Activated naive CD4-positive, alpha-beta T cell treated with Interleukin-2 at 50 U/mL for 16 hours (primary cell): Measurements from ENCODE around the gene GRIK1.

Source experiments
- DNase-seq: peaks from one replicate; pipeline ENCODE4 v3.0.0-alpha.2; 2020

Gene GRIK1

DNA sequence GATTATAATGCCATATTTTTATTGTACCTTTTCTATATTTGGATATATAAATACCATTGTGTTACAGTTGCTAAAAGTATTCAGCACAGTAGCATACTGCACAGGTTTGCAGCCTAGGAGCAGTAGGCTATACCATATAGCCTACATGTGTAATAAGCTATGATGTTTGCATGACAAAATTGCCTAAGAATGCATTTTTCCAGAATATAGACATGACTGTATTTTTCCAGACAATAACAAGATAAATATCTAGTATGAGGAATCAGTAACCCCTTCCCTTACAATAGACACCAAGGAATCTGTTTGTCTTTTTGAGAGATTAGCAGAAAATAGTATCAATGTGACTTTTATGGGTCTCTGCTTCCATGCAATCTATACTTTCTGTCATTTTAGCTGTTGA lies 228.6 kb downstream of the GRIK1 start:
- DNase-seq: no peak

DNA sequence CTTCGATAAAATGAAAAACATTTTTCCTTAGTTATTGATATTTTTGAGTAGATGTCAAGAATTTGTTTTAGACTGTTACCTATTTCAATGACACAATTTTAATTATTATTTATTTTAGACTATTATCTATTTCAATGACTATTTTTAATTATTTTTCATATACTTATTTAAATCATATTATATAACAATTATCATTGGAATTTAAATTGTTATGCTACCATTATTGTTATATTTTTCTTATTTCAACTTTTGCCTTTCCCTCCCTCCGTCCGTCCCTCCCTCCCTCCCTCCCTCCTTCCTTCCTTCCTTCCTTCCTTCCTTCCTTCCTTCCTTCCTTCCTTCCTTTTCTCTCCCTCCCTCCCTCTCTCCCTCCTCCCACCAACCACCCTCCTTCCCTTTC lies 229.3 kb downstream of the GRIK1 start:
- no peak for DNase-seq

DNA sequence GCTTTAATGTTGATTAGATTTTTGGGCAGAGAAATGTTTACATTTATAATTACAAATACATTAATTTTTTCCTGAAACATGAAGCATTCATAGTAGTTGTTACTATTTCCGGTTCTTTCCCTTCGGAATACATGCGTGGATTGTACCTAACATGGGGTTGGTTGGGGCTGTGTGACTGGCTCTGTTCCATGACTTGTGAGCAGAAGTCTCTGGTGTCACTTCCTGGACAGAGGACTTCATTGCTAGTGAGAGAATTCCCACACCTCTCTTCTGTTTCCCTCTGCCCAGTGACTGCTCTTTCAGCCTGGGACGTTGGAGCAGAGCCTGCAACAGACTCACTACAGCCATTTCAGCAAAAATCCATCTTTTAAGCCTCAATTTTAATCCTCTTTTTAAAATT lies 231.4 kb downstream of the GRIK1 start:
- no peak for DNase-seq

DNA sequence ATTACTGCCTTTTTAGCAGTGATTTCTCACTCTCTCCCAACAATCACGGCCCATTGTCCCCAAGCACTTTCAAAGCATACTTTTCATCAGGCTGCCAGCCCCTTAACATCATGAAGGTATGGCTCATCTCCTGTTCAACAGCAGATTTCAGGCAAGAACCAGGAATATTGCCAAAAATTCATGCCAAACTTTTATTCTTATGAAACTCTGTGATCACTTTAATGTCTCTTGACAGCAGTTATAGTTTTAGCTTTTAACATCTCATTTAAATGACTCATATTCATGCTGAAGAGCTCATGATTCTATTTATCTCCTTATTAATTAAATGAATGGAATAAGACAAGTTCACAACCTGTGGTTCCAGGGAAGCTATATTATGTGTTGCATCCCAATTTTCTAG lies 235.1 kb downstream of the GRIK1 start:
- no peak for DNase-seq

DNA sequence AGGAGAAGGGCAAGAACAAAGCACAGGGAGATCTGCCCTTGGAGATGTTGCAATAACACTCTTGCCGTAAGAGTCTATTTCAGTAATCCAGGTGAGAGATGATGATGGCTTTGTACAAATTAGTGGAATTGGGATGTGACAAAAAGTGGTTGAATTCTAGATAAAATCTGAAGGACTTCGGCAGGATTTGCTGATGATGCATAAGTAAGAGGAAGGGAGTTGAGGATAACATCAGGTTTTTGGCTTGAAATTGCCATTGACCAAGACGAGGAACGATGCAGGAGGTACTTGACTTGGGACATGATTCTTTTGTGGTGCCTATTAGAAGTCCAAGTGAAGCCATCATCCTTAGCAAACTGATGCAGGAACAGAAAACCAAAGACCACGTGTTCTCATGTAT lies 238.1 kb downstream of the GRIK1 start:
- DNase-seq: no peak

DNA sequence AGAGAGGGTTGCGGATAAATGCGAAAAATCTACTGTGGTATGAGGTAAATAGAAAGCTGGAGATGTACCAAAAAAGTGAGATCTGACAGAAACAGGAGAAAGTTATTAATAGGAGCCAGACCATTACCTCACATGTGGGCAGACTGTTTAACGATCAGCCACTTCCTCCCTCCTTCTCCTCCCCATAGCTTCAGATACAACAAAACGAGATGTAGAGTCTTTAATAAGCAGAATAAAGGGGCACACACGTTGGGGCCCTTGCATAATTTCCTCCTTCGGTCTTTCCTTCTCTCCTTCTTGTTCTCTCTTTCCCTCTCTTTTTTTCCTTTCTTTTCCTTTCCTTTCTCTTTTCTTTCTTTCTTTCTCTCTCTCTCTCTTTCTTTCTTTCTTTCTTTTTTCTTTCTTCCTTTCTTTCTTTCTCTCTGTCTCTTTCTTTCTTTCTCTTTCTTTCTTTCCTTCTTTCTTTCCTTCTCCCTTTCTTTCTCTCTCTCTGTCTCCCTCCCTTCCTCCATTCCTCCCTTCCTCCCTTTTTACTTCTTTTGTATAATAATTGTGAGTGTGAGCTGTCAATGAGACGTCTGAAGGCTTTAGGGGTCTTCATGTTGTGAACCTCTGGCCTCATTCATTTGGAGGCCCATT lies 242.1 kb downstream of the GRIK1 start:
- DNase-seq: no peak

DNA sequence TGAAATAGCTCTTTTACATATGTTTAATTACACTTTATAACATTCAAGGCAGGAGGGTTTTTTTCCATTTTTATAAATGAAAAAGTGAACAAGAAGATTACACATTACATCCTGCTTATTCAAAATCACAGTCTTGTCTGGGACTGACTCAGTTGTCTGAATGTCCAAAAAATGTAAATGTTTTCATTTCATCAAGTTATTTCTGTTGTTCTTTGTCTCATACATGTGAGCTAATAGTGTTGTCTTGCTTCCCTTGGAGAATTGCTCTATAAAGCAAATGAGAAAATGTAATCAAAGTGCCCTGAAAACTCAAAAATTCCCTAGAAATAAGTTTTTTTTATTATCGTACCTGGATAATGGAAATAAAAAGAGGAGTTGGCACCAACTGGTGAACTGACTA lies 242.9 kb downstream of the GRIK1 start:
- no peak for DNase-seq

DNA sequence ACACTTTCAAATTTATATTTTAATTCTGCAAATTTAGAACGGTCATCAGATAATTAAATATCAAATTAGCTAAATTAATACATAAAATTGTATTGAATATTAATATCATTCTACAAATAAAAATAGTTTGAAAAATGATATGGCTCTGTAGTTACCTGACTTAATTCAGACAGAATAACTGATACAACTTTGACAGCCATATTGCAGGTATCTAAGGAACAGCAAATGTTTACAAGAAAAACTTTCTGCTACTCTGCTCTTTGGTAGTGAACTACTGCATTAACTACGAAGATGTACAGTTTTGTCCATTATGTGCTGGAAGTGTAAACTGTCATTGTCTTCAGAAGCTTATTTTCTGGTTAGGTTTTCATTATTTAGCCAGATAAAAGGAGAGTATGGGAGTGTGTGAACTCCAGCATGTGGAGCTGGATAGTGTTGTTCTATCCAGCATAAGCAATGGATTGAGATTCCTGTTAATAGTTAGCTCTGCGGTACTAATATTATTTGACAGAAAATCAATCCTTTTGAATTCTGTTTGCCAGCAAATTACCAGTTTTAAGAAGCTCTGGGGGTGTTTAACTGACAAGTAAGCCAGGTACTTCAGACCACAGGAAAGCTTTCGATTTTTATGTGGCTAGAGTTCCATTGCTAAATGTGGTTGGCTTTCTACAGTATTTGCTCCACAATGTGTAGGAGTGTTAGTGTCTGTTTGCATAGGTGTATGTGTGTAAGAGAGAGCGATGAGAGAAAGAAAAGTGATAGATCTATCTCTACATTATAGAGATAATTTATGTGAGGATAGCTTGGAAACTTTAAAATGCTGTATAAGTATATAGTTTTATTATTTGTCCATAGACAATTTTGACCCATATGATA lies 247.9 kb downstream of the GRIK1 start:
- no peak for DNase-seq

DNA sequence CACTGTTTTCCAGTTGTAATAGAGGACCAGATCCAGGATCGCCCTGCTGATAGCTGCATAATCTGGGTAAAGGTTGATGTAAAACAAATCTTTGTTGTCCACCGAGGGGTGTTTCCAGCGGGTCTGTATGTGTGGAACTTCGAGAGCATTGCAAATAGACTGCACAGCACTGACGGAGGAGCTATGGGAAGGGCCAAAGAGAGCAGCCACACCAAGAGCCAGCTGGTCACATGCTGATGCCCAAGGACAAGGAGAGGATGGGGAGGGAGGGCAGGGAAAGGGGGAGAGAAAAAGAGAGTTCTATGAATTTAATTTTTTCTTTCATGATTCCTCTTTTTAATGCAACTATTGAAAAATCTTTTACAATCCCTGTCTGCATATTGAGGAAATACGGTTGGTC lies 250.0 kb downstream of the GRIK1 start:
- DNase-seq: no peak

DNA sequence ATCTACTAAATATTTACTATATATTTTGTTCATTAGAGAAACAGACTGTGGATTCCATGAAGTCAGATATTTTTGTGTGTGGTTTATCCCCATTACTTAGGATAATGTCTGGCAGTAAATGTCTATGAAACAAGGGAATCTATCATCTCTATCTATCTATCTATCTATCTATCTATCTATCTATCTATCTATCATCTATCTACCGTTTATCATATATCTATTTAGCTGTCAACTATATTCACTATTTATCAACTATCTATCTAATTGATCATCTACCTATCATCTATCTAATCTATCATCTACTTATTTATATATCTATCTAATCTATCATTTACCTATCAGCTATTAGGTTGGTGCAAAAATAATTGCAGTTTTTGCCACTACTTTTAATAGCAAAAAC lies 255.7 kb downstream of the GRIK1 start:
- DNase-seq: no peak

DNA sequence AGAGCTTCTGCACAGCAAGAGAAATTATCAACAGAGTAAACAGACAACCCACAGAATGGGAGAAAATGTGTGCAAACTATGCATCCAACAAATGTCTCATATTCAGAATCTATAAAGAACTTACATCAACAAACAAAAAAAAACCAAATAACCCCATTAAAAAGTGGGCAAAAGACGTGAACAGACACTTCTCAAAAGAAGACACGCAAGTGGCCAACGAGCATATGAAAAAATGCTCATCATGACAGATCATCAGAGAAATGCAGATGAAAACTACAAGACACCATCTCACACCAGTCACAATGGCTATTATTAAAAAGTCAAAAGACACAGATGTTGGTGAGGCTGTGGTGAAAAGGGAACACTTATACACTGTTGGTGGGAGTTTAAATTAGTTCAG lies 257.0 kb downstream of the GRIK1 start:
- DNase-seq: no peak

DNA sequence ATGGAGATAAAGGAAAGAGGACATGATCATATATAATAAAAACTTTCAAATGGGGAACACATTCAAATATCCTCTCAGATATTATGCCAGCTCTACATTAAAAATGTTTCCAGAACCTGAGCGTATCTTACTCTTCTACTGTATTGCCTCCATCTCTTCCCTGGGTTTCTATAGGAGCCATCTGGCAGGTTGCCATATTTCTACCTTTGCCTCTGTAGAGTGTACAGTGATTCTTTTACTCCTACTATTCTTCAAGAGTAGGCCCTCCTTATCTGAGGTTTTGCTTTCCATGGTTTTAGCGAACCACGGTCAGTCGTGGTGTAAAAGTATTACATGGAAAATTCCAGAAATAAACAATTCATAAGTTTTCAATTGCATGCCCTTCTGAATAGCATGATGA lies 259.5 kb downstream of the GRIK1 start:
- no peak for DNase-seq

DNA sequence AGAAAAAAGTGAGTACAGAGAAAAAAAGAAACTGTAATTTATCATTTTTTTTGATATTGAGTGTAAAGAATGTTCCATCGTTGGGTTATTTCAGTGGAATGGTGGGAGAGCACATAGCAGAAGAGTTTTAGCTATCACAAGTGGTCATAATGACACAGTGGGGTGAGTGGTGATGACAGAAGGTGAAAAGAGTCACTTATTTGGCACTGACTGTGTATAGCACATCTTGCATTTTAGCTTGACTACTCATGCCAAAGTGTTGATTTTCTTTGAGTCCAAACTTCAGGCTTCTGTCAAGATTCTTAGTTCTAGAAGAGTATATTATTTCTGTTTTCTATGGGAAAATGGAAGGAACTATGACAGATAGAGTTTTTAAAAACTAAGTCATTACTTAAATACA lies 261.2 kb downstream of the GRIK1 start:
- no peak for DNase-seq

DNA sequence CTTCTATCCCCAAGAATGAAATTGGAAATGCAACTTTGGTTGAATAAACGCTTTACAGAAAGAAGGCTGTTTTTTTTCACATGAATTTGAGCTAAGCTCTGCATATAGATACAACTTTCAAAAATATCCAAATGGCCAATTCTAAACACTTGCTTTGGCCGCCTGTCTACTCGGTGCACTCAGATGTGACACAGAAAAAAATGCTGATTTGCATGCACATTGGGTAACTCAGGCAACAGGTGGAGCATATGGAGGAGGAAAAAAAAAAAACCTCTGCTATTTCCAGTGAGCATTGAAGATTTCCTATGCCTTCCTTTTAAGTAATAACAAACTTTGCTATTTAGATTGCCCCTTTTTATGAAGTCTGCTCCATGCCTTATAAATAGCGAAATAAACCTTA lies 262.5 kb downstream of the GRIK1 start:
- no peak for DNase-seq

DNA sequence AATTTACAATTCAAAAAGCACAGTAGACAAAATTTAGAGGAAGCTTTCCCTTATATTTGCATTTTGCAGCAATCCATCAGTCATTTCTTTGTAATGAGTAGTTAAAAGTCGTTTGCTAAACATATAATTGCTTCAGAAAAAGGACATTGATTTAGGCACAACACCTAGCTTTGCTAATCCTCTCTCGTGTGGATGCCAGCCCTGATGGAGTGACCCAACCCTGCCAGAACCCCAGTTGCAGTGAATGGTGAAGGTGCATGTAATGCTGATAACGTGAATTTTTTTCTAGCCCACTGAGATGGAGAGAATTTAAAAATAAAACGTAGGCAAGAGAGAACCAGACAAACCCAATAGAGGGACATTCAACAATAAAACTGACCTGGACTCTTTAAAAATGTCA lies 263.4 kb downstream of the GRIK1 start:
- no peak for DNase-seq

DNA sequence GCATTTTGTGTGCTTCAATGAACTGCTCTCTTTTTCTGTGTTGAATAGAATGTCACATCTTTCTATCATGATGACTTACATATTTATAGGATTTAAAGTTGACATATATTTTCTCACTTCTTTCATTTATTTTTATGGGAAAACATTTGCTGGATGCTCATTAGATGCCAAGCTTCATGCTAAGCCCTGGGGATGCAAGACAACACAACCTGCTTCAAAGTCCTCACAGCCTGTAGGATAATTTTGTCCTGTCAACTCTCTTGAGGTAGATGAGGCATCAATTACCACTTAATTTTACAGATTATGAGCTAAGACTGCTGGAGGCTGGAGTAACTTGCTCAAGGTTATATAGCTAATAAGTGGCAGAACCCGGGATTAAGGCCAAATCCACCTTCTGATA lies 264.3 kb downstream of the GRIK1 start:
- no peak for DNase-seq

DNA sequence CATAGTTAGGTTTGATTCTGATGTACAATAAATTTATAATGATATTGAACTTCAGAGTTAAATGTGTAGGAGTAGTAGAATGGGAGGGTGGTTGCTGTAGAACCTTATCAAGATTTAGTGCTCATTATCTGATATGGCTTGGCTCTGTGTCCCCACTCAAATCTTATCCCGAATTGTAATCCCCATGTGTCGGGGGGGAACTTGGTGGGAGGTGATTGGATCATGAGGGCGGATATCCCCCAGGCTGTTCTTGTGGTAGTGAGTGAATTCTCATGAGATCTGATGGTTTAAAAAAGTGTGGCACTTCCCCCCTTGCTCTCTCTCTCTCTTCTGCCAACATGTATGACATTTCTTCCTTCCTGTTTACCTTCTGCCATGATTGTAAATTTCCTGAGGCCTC lies 265.5 kb downstream of the GRIK1 start:
- DNase-seq: no peak

DNA sequence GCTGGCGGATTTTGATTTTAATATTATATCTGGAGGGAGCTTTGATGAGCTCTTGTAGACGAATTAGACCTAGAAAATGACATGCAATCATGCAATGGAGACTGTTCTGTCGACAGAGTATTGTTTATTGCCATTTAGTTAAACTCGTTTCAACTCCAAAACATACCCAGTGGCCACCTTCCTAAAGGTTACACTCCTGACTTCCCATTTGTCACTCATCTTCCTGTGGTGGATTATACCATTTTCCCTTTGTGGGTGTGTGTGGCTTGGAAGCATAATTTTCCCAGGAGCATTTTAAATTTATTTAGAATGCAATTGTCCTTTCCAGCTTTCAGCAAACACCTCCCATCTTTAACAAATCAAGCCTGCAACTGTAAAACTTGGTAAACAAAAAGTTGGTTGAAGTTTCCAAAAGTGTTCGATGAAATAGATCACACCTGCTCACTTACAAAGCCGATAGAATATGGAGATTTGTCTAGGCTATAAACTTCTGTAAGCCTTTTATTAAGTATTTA lies 266.6 kb downstream of the GRIK1 start:
- no peak for DNase-seq

DNA sequence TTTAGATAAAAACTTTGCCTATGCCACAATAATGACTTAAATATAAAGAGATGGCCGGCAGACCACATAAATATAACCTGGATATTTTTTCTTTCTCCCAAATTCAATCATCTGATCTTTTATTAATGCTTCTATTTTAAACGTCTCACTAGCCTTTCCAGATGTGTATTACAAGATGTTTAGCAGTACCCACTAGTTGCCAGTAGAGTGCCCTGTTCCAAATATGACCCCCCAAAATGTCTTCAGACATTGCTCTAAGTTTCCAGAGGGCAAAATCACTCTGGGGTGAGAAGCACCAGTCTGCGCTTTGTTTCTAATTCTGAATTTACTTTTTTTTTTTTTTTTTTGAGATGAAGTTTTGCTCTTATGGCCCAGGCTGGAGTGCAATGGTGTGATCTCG lies 268.1 kb downstream of the GRIK1 start:
- no peak for DNase-seq

DNA sequence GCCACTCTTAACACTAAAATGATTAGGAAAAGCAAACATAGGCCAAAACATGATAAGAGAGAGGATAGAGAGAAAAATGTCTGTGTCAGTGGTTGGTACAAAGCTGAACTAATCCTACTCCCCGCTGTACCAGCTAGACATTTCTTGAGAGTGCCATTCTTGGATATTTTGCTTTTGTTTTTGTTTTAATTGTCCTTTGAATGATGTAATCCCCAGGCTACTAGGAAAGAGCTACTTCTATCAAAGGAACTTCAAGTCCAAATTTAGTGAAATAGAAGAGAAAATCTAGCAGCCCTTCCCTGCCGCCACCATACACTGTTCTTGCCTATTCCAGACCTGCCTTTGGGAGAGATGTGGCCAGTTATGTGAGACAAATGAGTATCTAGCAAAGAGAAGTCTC lies 269.6 kb downstream of the GRIK1 start:
- no peak for DNase-seq

DNA sequence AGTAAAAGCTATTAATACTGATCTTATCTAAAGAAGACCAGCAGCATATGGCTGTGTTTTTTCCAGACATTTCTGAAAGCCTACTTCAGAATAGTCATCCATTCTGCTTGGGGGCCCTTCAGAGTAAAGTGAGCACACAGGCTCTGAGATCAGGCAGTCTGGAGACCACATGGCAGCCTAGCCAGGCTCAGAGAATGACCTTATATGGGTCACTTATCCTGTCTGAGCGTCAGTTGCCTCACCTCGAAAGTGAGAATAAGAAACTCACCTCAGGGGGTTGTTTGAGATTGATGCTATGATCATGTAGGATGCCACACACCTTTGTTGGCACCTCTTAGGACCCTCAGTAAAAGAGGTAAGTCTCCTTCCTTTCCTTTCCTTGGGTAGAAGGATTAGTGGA lies 270.4 kb downstream of the GRIK1 start:
- DNase-seq: no peak

DNA sequence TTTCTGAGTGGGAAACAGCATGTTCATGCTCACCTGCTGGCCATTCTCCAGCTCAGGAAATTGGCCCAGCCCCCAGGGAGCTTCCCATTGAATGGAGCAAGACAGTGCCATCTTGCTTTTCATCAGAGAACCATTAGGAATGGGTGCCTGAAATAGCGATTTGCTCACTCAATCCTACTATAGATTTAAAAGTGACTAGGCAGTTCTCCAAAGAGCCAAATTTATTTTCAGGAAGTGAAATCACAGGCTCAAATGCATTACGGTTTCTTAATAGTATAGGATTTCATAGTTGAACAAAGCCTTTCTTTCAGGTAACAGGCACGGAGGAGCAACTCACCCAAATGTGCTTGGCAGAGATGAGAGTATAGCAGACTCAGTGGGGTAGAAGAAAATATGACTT lies 272.1 kb downstream of the GRIK1 start:
- no peak for DNase-seq

DNA sequence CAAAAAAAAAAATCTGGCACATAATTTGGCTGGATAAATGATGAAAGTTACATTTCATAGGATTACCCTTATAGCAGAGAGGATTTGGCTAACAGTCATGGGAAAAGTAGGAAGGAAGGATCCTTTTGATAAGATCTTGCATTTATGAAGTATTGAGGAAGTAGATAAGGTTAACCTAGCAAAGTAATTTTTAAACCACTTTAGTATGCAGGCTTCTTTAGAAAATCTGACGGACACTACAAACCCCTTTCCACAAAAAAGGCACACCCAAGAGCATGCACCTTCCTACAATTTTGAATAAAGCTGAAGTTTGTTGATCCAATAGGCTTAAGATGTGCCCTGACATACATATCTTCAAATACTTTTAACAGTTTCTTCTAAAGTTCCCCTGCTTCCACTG lies 275.2 kb downstream of the GRIK1 start:
- no peak for DNase-seq

DNA sequence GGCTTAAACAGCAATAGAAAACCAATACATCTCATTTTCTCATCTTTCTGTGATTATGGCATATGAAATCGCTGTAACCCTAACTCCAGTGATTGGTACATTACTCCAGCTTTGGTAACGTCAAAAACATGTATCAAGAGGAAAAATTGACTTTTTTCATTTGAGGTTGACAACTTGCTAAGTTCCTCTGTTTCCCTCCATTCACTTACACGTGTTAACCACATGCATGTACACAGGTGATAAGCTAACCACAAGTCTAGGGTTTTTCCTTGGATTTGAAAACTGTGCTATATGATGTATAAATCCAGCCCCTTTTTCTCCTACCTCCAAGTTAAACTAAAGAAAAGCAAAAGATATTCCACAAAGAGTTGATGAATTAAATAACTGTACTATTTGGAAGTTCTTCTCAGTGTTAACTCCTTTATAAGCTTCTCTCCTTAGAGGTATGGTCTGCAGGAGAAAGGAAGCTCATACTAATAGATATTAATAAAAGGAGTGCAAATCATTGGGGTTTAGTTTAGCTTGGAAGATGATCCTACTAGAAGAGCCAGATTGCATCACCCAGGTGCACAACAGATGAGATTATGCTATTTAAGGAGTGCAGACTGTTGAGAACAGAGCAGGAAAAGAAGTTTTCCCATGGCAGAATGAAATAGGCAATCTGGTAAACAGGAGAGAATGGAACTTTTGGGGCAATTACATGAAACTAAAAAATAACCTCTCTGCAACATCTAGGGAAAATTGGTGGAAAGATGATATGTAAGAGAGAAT lies 277.9 kb downstream of the GRIK1 start:
- no peak for DNase-seq
